IPS-11a (cell line): Measurements from ENCODE around the gene PTPRS.
A peak's percentile ranks its signal among the peaks of the same experiment; 100 is the strongest.

Source experiments
- H3K4me3 ChIP-seq: one replicate; pipeline ENCODE4 v1.5.1; 2013; ENCODE audit warnings: low read depth, low read length, control low read depth

Gene PTPRS

GRCh38 chr19:5355693-5356092 lies 15.1 kb upstream of the PTPRS start:
- H3K4me3 ChIP-seq, result no peak overlapping the region

- H3K4me3 ChIP-seq, result no peak overlapping the region
Observed at GRCh38 chr19:5355076-5355475, 14.5 kb upstream of the PTPRS start.

DNA sequence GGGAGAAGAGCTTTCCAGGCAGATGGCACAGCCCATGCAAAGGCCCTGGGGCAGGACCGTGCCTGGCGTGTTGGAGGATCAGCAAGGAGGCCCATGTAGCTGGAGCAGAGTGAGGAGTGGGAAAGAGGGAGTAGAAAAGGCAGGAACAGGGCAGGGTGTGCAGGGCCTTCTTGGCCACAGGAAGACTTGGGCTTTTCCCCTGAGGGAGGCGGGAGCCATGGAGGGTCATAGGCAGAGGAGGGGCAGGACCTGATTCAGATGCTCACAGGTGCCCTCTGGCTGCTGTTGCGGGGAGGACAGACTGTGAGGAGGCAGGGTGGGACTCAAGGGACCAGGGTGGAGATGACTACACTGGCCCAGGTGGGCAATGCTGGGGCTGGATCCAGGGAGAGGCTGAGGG lies 13.8 kb upstream of the PTPRS start:
- H3K4me3 ChIP-seq, result no peak overlapping the region

GRCh38 chr19:5352229-5352763 lies 11.7 kb upstream of the PTPRS start:
- H3K4me3 ChIP-seq, result no peak overlapping the region

- no peak overlapping the region for H3K4me3 ChIP-seq
Observed at GRCh38 chr19:5351731-5352228, 11.2 kb upstream of the PTPRS start.

DNA sequence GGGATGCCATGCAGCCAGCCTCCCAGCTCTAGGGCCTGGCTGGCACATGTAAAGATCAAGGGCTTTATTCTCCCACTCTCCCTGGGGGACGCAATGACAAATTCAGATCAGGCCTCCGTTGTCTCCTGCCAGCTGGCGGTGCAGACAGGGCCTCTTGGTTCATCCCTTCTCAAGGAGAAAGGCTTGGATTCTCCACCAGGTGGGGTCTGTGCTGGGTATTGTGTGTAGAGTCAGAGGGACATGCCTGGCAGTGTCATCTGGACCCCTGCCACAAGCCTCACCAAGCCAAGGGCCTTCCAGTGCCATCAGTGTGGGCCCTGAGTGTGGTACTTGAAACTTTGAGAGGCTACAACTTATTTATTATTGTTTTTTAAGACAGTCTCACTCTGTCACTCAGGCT lies 8.4 kb upstream of the PTPRS start:
- H3K4me3 ChIP-seq, result no peak overlapping the region

GRCh38 chr19:5345895-5346386 lies 5.3 kb upstream of the PTPRS start:
- no peak overlapping the region for H3K4me3 ChIP-seq

DNA sequence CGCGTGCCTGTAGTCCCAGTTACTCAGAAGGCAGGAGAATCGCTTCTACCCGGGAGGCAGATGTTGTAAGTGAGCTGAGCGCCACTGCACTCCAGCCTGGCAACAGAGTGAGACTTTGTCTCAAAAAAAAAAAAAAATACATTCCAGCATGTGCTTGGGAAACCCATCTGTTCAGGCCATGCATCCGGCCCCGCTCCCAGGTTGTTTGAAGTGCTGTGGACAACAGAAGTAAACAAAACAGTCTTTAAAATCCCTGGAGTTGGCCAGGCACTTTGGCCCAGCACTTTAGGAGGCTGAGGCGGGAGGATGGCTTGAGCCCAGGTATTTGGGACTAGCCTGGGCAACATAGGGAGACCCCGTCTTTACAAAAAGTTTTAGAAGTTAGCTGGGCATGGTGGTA lies 3.2 kb upstream of the PTPRS start:
- no peak overlapping the region for H3K4me3 ChIP-seq

- H3K4me3 ChIP-seq, result no peak overlapping the region
Observed at GRCh38 chr19:5342573-5343201, 2.1 kb upstream of the PTPRS start.

DNA sequence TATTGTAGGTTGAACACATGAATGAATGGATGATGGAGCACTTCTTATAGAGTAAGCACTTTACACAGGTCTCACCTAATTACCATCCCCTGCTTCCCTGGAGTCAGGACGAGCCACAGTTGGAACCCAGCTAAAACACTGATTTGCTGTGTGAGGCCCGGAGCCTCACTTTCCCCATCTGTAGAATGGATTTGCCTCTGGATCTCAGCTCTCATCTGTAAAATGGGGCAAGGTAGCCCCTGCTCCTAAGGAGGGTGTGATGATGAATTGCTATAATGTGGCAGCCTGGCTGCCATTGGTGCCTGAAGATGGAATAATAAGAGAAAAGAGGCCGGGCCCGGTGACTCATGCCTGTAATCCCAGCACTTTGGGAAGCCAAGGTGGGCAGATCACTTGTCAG lies 1.4 kb upstream of the PTPRS start:
- H3K4me3 ChIP-seq, result no peak overlapping the region

- no peak overlapping the region for H3K4me3 ChIP-seq
Observed at GRCh38 chr19:5341448-5341820, 822 bp upstream of the PTPRS start.

GRCh38 chr19:5339950-5340636 lies 519 bp downstream of the PTPRS start:
- peak overlapping the region; percentile 57 for H3K4me3 ChIP-seq

- H3K4me3 ChIP-seq, result peak overlapping the region; percentile 57
Observed at GRCh38 chr19:5339198-5339949, 1.2 kb downstream of the PTPRS start.

DNA sequence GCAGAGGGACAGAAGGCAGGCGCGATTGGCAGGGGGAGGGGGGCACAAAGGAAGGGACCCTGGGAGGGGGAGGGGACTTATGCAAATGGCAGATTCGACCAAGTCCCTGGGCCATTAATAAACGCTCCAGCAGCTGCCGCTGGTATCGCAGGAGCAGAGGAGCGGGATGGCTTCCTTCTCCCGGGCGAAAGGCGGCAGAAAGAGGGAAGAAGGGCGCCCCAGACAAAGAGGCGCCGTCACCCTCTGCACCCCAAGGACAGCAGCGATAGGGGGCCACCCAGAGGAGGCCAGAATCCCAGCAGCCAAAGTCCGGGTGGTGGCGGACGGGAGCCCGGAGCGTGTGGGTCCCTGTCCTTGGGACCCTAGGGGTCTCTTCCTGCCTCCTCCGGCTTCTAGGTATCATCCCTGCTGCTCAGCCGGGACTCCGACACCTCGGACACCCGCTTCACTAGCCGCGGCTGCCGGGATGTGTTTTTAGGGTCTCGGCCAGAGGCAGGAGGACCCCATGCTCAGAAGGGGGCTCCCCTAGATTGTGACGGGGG lies 1.9 kb downstream of the PTPRS start:
- H3K4me3 ChIP-seq, result peak overlapping the region; percentile 57

- H3K4me3 ChIP-seq, result no peak overlapping the region
Observed at GRCh38 chr19:5337708-5338655, 2.6 kb downstream of the PTPRS start.

DNA sequence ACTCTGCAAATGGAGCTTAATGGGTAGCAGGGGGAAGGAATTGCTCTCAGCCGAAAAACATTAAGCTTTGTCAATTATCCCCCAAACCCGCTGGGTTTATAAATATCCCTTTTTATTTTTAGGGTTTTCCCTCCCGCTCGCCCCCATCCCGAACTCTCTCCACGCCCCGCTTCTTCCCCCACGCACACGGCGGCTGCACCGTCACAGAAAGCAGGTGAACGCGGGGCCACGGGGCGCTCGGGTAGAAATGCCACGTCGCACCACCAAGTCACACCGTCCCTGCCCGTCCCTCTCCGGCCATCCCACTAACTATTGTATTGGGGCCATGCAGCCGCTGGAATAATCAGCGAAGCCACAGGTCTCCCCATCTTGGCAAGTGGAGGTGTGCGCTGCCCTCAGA lies 3.5 kb downstream of the PTPRS start:
- H3K4me3 ChIP-seq, result no peak overlapping the region

DNA sequence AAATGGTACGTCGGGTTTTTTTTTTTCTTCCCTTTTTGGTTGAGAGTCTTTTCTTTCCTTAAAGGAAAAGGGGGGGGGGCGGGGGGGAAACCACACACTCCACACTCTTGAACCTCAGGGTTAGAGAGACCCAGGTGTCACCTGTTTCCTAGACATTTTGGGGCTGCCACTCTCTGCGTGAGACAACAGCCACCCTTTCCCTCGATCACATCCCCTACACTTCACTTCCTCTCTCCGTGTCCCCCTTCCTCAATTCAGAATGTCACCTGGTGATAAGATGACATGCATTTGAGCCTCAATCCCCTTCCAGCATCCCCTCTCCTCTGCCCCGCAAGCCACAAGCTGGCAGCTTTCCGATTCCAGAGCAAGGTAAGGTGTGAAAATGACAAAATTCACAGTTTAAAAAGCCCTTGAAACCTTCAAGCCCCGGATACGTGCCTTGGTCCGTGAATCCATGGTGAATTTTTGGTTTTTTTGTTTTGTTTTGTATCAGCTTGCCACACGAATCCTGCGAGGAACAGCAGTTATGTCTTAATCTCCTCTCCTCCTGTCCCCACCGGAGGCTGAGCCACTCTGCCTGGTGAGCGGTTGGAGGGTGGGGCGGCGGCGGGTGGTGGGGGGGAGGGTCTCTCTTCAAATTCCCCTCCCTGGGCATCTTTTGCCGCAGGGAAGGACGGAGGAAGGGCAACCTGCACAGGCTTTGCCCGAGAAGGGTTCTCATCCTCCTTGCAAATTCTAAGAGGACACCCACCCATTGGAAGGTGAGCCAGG lies 4.2 kb downstream of the PTPRS start:
- no peak overlapping the region for H3K4me3 ChIP-seq

DNA sequence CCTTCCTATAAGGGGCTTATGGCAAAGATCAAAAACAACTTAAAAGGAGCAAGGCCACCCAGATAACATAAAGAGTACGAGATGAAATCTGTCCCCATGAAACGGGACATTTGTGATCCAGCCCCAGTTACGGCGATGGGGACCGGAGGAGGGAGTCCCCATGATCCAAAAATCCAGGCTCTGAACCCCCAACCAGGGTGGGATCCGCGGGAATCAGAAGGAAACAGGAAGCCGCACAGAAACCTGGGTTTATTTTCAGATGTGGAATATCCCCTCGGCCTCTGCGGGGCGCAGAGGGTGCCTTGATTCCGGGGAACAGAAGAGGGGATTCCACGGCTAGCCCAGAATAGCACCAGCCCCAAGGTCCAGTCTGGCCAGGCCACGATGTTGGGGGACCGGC lies 5.0 kb downstream of the PTPRS start:
- H3K4me3 ChIP-seq, result no peak overlapping the region

DNA sequence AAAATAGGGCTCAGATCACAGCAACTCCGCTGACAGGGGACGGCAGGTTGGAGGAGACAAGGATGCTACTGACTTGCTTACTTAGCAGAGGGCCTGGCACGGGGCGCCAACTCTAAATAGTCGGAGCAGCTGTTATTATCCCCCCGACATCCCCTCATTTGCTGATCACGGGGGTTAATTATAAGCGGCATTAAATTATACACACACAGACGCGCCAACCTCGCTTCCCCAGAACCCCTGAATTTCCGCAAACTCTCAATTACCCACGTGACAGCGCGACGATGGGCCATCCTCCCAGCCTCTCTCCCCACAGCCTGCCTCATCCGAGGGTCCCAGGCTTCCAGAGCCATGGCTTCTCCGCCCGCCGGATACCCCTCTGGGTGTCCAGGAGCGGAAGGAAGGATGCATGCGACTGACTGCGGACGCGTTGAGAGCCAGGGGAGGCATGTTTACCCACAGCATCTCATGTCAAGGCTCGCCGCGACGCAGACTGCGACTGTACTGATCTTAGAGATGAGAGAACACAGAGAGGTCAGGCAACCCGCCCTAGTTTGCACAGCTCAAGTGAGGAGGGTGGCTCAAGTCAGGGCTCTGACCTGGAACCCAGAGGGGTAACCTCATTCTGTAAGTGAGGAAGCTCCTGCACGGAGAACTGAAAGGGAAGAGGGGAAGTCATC lies 5.7 kb downstream of the PTPRS start:
- H3K4me3 ChIP-seq, result no peak overlapping the region
